GM23338 (cell line): ENCODE measurements around the gene MSMB. TPM values are rescaled to one million over a fixed set of nuclear protein-coding genes. Genes with fewer than 3 reads are reported as not detected.

Source experiments
- ATAC-seq: fragments of 200-7000 bp; cut with Tn5 transposase; 3 replicates; pipeline ENCODE4 v1.9.1; 2020
- DNase-seq: peaks from one replicate; pipeline ENCODE4 v3.0.0-alpha.2; 2015; ENCODE audit warnings: low spot score
- H2AFZ ChIP-seq: fragments of 200-600 bp; sonication (generic); 2 replicates; pipeline ENCODE4 v1.8.0; 2016; ENCODE audit warnings: antibody characterized with exemption, mild to moderate bottlenecking, moderate library complexity
- H3F3A ChIP-seq: fragments of 200-600 bp; sonication (generic); replicated peaks from 2 replicates; pipeline ENCODE4 v1.8.0; 2017; ENCODE audit warnings: antibody characterized with exemption, mixed run types, low read depth
- H3K27ac ChIP-seq: fragments of 200-600 bp; sonication (generic); 2 replicates; pipeline ENCODE4 v1.6.1; 2016; ENCODE audit warnings: low read depth
- H3K27me3 ChIP-seq: fragments of 200-600 bp; sonication (generic); 2 replicates; pipeline ENCODE4 v1.8.0; 2016; ENCODE audit warnings: mild to moderate bottlenecking, mixed run types, moderate library complexity; ENCODE audit not compliant: insufficient read depth
- H3K36me3 ChIP-seq: fragments of 200-600 bp; sonication (generic); 2 replicates; pipeline ENCODE4 v1.8.0; 2016; ENCODE audit warnings: mild to moderate bottlenecking; ENCODE audit not compliant: insufficient read depth
- H3K4me1 ChIP-seq: fragments of 200-600 bp; sonication (generic); 2 replicates; pipeline ENCODE4 v1.8.0; 2016; ENCODE audit warnings: mild to moderate bottlenecking, moderate library complexity; ENCODE audit not compliant: insufficient read depth
- H3K4me2 ChIP-seq: fragments of 200-600 bp; sonication (generic); 2 replicates; pipeline ENCODE4 v1.7.1; 2017; ENCODE audit warnings: mixed run types
- H3K4me3 ChIP-seq: fragments of 200-600 bp; sonication (generic); 2 replicates; pipeline ENCODE4 v1.6.1; 2016; ENCODE audit warnings: mixed run types
- H3K79me2 ChIP-seq: fragments of 200-600 bp; sonication (generic); replicated peaks from 2 replicates; pipeline ENCODE4 v1.8.0; 2017; ENCODE audit warnings: mild to moderate bottlenecking; ENCODE audit not compliant: insufficient read depth
- H3K9me2 ChIP-seq: fragments of 200-600 bp; sonication (generic); 2 replicates; pipeline ENCODE4 v1.8.0; 2017; ENCODE audit not compliant: insufficient read depth
- H4K20me1 ChIP-seq: fragments of 200-600 bp; sonication (generic); replicated peaks from 2 replicates; pipeline ENCODE4 v1.8.0; 2017; ENCODE audit warnings: mild to moderate bottlenecking; ENCODE audit not compliant: insufficient read depth
- H3K27ac Mint-ChIP-seq: 2 replicates; pipeline ENCODE4 v1.8.0; 2020; ENCODE audit warnings: inconsistent platforms, mild to moderate bottlenecking, moderate library complexity, mixed read lengths
- H3K27me3 Mint-ChIP-seq: 3 replicates; pipeline ENCODE4 v1.8.0; 2022; ENCODE audit warnings: low read depth, mild to moderate bottlenecking, moderate library complexity, mixed read lengths, inconsistent platforms; ENCODE audit not compliant: insufficient read depth, poor library complexity
- H3K36me3 Mint-ChIP-seq: 3 replicates; pipeline ENCODE4 v1.8.0; 2021; ENCODE audit warnings: low read depth, mild to moderate bottlenecking, inconsistent platforms, moderate library complexity, mixed read lengths
- H3K4me1 Mint-ChIP-seq: 3 replicates; pipeline ENCODE4 v1.8.0; 2020; ENCODE audit warnings: mild to moderate bottlenecking, inconsistent platforms, mixed read lengths
- H3K4me3 Mint-ChIP-seq: 3 replicates; pipeline ENCODE4 v1.8.0; 2021; ENCODE audit warnings: moderate library complexity, mild to moderate bottlenecking, inconsistent platforms, mixed read lengths
- H3K9me3 Mint-ChIP-seq: 3 replicates; pipeline ENCODE4 v1.8.0; 2020; ENCODE audit warnings: moderate library complexity, mild to moderate bottlenecking, inconsistent platforms, mixed read lengths
- CTCF ChIP-seq, 2 experiments: fragments of 200-600 bp in 1 of 2; sonication (generic) in 1 of 2; conservative IDR thresholded peaks; 2 replicates each; pipeline versions ENCODE4 v1.5.1 to v1.6.1; 2016 to 2017; ENCODE audit warnings: antibody characterized with exemption in 2 of 2, low read depth in 2 of 2, mild to moderate bottlenecking in 2 of 2, moderate library complexity in 1 of 2
- EZH2phosphoT487 ChIP-seq: fragments of 200-600 bp; sonication (generic); IDR thresholded peaks from one replicate; pipeline ENCODE4 v1.8.1; 2018; ENCODE audit warnings: antibody characterized with exemption; ENCODE audit not compliant: unreplicated experiment
- NANOG ChIP-seq: IDR thresholded peaks from 2 replicates; pipeline ENCODE4 v1.6.1; 2016; ENCODE audit warnings: antibody characterized with exemption, borderline replicate concordance
- POLR2AphosphoS5 ChIP-seq: IDR thresholded peaks from 2 replicates; pipeline ENCODE4 v1.6.1; 2016; ENCODE audit warnings: antibody characterized with exemption, low read depth
- STAT1 ChIP-seq: IDR thresholded peaks from one replicate; pipeline ENCODE4 v1.6.1; 2016; ENCODE audit warnings: antibody characterized with exemption; ENCODE audit not compliant: unreplicated experiment
- ZNF114 ChIP-seq: fragments of 250-450 bp; sonication (Bioruptor Pico); IDR thresholded peaks from 2 replicates; pipeline ENCODE4 v1.5.0; 2020; ENCODE audit warnings: mild to moderate bottlenecking, moderate library complexity
- ZNF331 ChIP-seq: fragments of 250-450 bp; sonication (Bioruptor Pico); IDR thresholded peaks from 2 replicates; pipeline ENCODE4 v1.5.0; 2020; ENCODE audit warnings: low read depth, mild to moderate bottlenecking, moderate library complexity
- ZNF462 ChIP-seq: fragments of 250-450 bp; sonication (Bioruptor Pico); IDR thresholded peaks from 2 replicates; pipeline ENCODE4 v1.5.0; 2020; ENCODE audit warnings: mild to moderate bottlenecking, moderate library complexity
- polyA plus RNA-seq: library from polyadenylated mRNA; unstranded; fragments of >200 nt; fragmentation: Nextera tagmentation; extraction: Ambion mirVana; gene quantifications from 2 replicates; pipeline ENCODE4 v1.2.1, GENCODE V29; 2016
- total RNA-seq: library from RNA; depleted of rRNA; stranded (reverse); fragments of >200 nt; shearing (Covaris generic); gene quantifications from 2 replicates; pipeline ENCODE4 v1.2.3, GENCODE V29; 2014

The MSMB gene
- total and polyA plus RNA-seq, 2 experiments from 2014 or later = not detected

- TF ChIP-seq ZNF462 = no peak
- no peak for TF ChIP-seq ZNF114
- no peak for TF ChIP-seq ZNF331
Measured at GRCh38 chr10:46094931-46095750, 49.1 kb upstream of the MSMB start (continued).

- ATAC-seq = no peak
- no peaks in the 10 kb centered on the region for H3K9me3 Mint-ChIP-seq
- H3K36me3 ChIP-seq = no peaks in the 10 kb centered on the region
- H3K27ac ChIP-seq = no peak overlapping the region
- H3K9me2 ChIP-seq = no peaks in the 10 kb centered on the region
- H3K4me3 ChIP-seq = no peak overlapping the region
- no peaks in the 10 kb centered on the region for H3F3A ChIP-seq
- H3K36me3 Mint-ChIP-seq = no peaks in the 10 kb centered on the region
- H3K27ac Mint-ChIP-seq = no peak overlapping the region
- no peaks in the 10 kb centered on the region for H4K20me1 ChIP-seq
- no peak overlapping the region for H3K4me2 ChIP-seq
- H2AFZ ChIP-seq = no peak overlapping the region
- peaks cover 20% of the 10 kb centered on the region for H3K4me1 Mint-ChIP-seq
- H3K79me2 ChIP-seq = no peaks in the 10 kb centered on the region
- no peak overlapping the region for H3K4me3 Mint-ChIP-seq
- no peaks in the 10 kb centered on the region for H3K27me3 ChIP-seq
- H3K27me3 Mint-ChIP-seq = peaks cover 8% of the 10 kb centered on the region
- no peaks in the 10 kb centered on the region for H3K4me1 ChIP-seq
- DNase-seq = no peak
- TF ChIP-seq ZNF114 (no peak), STAT1 (no peak), ZNF462 (no peak), NANOG (no peak), EZH2phosphoT487 (no peak), POLR2AphosphoS5 (no peak), CTCF (conservative IDR thresholded peaks at IDR 0.05; ENCODE audit: low read depth in 2 of 2) (no peak)
Measured at GRCh38 chr10:46094197-46094500, 48.1 kb upstream of the MSMB start.
